Gastroesophageal sphincter (tissue), 4 donors: Measurements from ENCODE around the gene TNFRSF9. TPM values are rescaled to one million over a fixed set of nuclear protein-coding genes. Genes with fewer than 3 reads are reported as not detected.

Experiments used
- ATAC-seq: fragments of 150-250 bp; one replicate; pipeline ENCODE4 v1.9.1; 2016; ENCODE audit warnings: mild to moderate bottlenecking, moderate library complexity
- H3K27ac ChIP-seq, 4 donors: fragments of 200-600 bp; sonication (generic) in 3 of 4; 1 replicate in 3 of 4; 2 replicates in 1 of 4; pipeline ENCODE4 v1.5.1; 2016 to 2019
- H3K27me3 ChIP-seq: fragments of 200-600 bp; sonication (generic); one replicate; pipeline ENCODE4 v1.5.1; 2019
- H3K36me3 ChIP-seq, 2 donors: fragments of 200-600 bp; sonication (generic); one replicate each; pipeline ENCODE4 v1.5.1; 2019; ENCODE audit warnings: control low read depth in 1 of 2
- H3K4me1 ChIP-seq, 3 donors: fragments of 200-600 bp; sonication (generic); 1 replicate in 2 of 3; 2 replicates in 1 of 3; pipeline ENCODE4 v1.5.1; 2016 to 2019; ENCODE audit warnings: control low read depth in 2 of 3
- H3K4me3 ChIP-seq, 2 donors: fragments of 200-600 bp; sonication (generic); one replicate each; pipeline ENCODE4 v1.5.1; 2019; ENCODE audit warnings: mild to moderate bottlenecking in 1 of 2, moderate library complexity in 1 of 2
- H3K9me3 ChIP-seq, 3 donors: fragments of 200-600 bp; sonication (generic); one replicate each; pipeline ENCODE4 v1.5.1; 2017 to 2019; ENCODE audit warnings: control low read depth in 2 of 3
- EP300 ChIP-seq: sonication (generic); formaldehyde crosslinking; IDR thresholded peaks from one replicate; pipeline ENCODE4 v1.6.1; 2017; ENCODE audit warnings: antibody characterized with exemption, mild to moderate bottlenecking
- POLR2A ChIP-seq, 2 donors: fragments of 450-650 bp; IDR thresholded peaks; one replicate each; pipeline ENCODE4 v1.6.1; 2017; ENCODE audit warnings: antibody characterized with exemption in 2 of 2, mild to moderate bottlenecking in 2 of 2, moderate library complexity in 1 of 2
- POLR2AphosphoS5 ChIP-seq: sonication (generic); formaldehyde crosslinking; IDR thresholded peaks from one replicate; pipeline ENCODE4 v1.6.1; 2017; ENCODE audit warnings: antibody characterized with exemption
- WGBS, 2 donors: methylation state at CpG; one replicate each; pipeline ENCODE4 v1.1.5; 2018; ENCODE audit warnings: low coverage in 1 of 2; 5-methylcytosine and 5-hydroxymethylcytosine counted together
- total RNA-seq, 4 donors: library from RNA; depleted of rRNA; stranded (reverse); fragments of >200 nt; gene quantifications; one replicate each; pipeline ENCODE4 v1.1.0, GENCODE V29; 2016
- TF ChIP-seq, protein P1 (sequence below), 4 experiments: fragments of 200-600 bp in 2 of 4; fragments of 450-650 bp in 2 of 4; sonication (generic) in 1 of 4; IDR thresholded peaks; one replicate each; pipeline ENCODE4 v1.5.1; 2017 to 2019; ENCODE audit warnings: antibody characterized with exemption in 4 of 4, mild to moderate bottlenecking in 2 of 4, moderate library complexity in 2 of 4

TNFRSF9 gene
- total RNA-seq, 4 donors from 2014 or later, result 0.13 to 0.31 TPM; not detected in 2

DNA sequence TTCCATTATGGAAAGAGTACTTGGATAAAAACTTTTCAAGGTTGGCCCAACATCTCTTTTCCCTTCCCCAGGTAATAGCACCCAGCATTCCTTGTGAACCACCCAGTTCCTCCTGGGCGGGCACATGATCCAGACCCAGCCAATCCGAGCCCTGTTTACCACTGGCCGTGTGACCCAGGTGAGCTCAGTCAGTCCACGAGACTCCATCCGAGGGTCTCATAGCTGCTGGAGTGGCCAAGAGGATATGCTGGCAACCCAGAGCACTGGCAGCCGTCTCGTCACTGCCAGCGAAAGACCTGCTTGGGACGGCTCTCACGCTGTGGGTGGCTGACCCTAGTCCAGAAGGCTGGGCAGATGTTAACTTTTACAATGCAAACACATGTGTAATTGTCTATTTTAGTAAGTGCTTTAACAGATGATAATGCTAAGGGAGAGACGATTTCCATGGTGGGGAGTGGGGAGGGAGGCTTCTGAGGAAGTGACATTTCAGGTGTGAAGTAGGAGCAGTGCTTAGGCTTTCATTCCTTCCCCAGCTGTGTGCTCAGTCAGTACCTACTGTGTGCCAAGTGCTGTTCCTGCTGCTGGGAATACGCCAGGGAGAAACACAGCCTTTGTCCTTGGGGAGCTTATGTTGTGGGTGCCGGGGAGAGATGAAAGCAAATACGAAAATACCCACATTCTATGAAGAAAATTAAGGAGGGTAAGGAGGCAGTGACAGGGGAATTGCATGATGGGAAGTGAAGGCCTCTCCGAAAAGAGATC lies 45.4 kb upstream of the TNFRSF9 start:
- Histone ChIP-seq H3K27ac (peak overlapping the region in 3 of 4 donors; percentile 10 to 37 (median 24)), H3K9me3 (no peaks in the 10 kb centered on the region), H3K27me3 (no peaks in the 10 kb centered on the region), H3K4me3 (no peak overlapping the region), H3K4me1 (peaks cover 0 to 28% (median 0%) of the 10 kb centered on the region in 3 donors), H3K36me3 (peaks cover 0 to 54% of the 10 kb centered on the region in 2 donors)
- WGBS, 2 donors, result 46 to 68% methylated on average over 4 to 10 of the region's 15 CpGs
- ATAC-seq, result no peak
- TF ChIP-seq POLR2AphosphoS5 (no peak), EP300 (no peak), POLR2A (IDR thresholded peaks at IDR 0.05) (no peak)
- TF ChIP-seq, protein P1, sequence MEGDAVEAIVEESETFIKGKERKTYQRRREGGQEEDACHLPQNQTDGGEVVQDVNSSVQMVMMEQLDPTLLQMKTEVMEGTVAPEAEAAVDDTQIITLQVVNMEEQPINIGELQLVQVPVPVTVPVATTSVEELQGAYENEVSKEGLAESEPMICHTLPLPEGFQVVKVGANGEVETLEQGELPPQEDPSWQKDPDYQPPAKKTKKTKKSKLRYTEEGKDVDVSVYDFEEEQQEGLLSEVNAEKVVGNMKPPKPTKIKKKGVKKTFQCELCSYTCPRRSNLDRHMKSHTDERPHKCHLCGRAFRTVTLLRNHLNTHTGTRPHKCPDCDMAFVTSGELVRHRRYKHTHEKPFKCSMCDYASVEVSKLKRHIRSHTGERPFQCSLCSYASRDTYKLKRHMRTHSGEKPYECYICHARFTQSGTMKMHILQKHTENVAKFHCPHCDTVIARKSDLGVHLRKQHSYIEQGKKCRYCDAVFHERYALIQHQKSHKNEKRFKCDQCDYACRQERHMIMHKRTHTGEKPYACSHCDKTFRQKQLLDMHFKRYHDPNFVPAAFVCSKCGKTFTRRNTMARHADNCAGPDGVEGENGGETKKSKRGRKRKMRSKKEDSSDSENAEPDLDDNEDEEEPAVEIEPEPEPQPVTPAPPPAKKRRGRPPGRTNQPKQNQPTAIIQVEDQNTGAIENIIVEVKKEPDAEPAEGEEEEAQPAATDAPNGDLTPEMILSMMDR (IDR thresholded peaks at IDR 0.05), result no peak

DNA sequence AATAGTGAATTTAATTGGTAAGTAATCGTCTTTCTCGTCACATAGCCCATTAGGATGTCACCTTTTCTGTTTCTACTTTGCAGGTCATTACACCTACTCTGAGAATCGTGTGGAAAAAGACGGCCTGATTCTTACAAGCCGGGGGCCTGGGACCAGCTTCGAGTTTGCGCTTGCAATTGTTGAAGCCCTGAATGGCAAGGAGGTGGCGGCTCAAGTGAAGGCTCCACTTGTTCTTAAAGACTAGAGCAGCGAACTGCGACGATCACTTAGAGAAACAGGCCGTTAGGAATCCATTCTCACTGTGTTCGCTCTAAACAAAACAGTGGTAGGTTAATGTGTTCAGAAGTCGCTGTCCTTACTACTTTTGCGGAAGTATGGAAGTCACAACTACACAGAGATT lies 44.2 kb upstream of the TNFRSF9 start:
- no peak overlapping the region for H3K4me3 ChIP-seq
- H3K36me3 ChIP-seq, result peaks cover 0 to 66% of the 10 kb centered on the region in 2 donors
- no peaks in the 10 kb centered on the region for H3K9me3 ChIP-seq
- no peak overlapping the region for H3K27ac ChIP-seq
- H3K4me1 ChIP-seq, result peaks cover 0 to 25% (median 0%) of the 10 kb centered on the region in 3 donors
- no peaks in the 10 kb centered on the region for H3K27me3 ChIP-seq
- WGBS, 2 donors, result 89 to 90% methylated on average over 15 of the region's 15 CpGs
- no peak for ATAC-seq
- no peak for TF ChIP-seq EP300
- TF ChIP-seq POLR2AphosphoS5, result no peak
- TF ChIP-seq, protein P1 (IDR thresholded peaks at IDR 0.05), result no peak
- no peak for TF ChIP-seq POLR2A (IDR thresholded peaks at IDR 0.05)

DNA sequence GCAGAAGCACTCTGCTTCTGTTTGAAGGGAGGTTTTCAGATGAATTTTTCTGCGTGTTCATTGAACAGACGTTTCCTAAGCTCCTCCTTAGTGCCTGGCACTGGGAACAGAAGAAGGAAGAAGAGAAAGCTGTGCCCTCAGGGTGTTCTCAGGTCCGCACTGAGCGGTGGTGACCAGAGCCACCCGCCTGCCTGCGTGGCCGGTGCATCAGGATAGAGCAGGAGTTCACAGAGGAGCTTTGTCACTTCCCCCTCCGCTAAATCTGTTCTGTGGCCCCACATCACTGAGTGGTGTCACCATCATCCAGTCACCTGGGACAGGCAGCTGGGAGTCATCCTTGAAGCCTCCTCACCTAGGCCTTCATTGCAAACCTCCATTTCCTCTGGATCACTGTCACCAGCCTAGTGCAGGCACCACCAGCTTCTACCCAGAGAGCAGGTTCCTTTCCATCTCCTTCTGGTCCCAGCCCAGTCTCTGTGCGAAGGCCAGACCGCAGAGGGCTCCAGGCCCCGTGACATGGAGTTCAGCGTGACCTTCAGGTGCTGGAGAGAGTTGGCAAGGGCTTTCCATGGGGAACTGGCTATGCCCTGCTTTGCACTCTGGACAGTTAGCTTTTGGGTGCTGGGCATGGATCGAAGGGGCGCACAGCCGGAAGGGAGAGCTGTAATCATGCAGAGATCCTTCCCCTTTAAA lies 42.6 kb upstream of the TNFRSF9 start:
- Histone ChIP-seq H3K9me3 (no peaks in the 10 kb centered on the region), H3K27me3 (no peaks in the 10 kb centered on the region), H3K27ac (peak overlapping the region in 1 of 4 donors; percentile 62), H3K36me3 (peaks cover 0 to 82% of the 10 kb centered on the region in 2 donors), H3K4me1 (peaks cover 0 to 14% (median 0%) of the 10 kb centered on the region in 3 donors), H3K4me3 (no peak overlapping the region)
- ATAC-seq, result no peak
- 67 to 90% methylated on average over 2 to 11 of the region's 15 CpGs for WGBS, 2 donors
- TF ChIP-seq, protein P1 (IDR thresholded peaks at IDR 0.05), result no peak
- TF ChIP-seq EP300 (no peak), POLR2AphosphoS5 (no peak), POLR2A (IDR thresholded peaks at IDR 0.05) (no peak)

DNA sequence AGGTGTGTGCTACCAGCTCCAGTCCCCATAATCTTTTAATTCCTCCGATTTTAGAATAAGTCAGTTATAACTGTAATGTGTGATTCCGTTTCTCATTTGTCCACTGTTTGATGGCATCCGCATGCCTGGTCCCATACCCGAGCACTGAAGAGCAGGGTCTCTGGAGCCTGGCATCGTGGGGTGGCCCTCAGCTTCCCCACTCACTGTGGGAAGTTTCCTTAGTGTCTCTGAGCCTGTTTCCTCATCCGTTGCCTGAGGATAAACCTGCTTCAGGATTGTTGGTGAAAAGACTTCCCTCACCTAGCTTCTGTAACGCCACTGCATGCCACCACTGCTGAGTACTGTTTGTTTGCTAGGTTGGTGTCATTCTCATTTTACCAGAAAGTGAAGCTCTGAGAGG lies 40.3 kb upstream of the TNFRSF9 start:
- Histone ChIP-seq H3K4me3 (no peak overlapping the region), H3K36me3 (peaks cover 0 to 73% of the 10 kb centered on the region in 2 donors), H3K27ac (peak overlapping the region in 3 of 4 donors; percentile 54 to 62 (median 62)), H3K9me3 (no peaks in the 10 kb centered on the region), H3K27me3 (no peaks in the 10 kb centered on the region), H3K4me1 (peaks cover 0 to 32% (median 0%) of the 10 kb centered on the region in 3 donors)
- WGBS, 2 donors, result 75 to 85% methylated on average over 2 of the region's 7 CpGs
- ATAC-seq, result no peak
- TF ChIP-seq, protein P1 (IDR thresholded peaks at IDR 0.05), result no peak
- TF ChIP-seq EP300 (no peak), POLR2AphosphoS5 (no peak), POLR2A (IDR thresholded peaks at IDR 0.05) (no peak)
